ENCODE data around the gene MICAL2. TPM values are rescaled to one million over a fixed set of nuclear protein-coding genes. Genes with fewer than 3 reads are reported as not detected.

MICAL2 gene
- total RNA-seq, 4 donors from 2014 or later: 196 to 550 (median 237) TPM

Small RNA genes lying within 50 kb of the gene (small RNA-seq; reads per million reads assigned to genes)
- 0 reads per million in 4 donors for gene MIR6124

Other genes starting within 250 kb of the MICAL2 start
- 100 to 1,000 TPM in 2 of 4 donors, 10 to 100 TPM in 2; 72.1 to 249 (median 127) TPM for gene DKK3, start 102.0 kb upstream of the MICAL2 start, total RNA-seq